GM19455 (cell line): ENCODE results near the gene SOCS3.
"Not testable (repeated sequence)": the region's sequence is repeated elsewhere in the genome, so short reads cannot be mapped to it uniquely, and the experiment has no call there.

Source experiments
- ATAC-seq: cut with Tn5 transposase; IDR thresholded peaks from one replicate; pipeline ENCODE4 v1.9.1; 2021; ENCODE audit not compliant: unreplicated experiment

Gene SOCS3

DNA sequence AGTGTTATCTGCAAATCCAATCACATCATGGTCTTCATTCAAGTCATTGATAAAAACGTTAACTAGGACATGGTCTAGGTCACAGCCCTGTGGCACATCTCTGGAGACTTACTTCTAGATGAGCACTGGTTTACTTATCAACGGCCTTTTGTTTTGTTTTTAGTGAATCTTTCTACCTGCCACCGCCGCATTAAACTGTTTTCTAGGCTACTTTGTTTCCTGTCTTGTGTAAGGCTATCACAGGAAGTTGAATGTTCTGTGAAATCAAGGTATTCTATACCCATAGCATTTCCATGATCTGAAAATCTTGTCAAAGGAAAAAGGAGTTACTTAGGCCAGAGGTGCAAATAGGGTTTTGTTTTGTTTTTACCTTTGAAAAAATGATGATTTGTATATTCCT is 26.9 kb downstream of the SOCS3 start:
- no peak for ATAC-seq

DNA sequence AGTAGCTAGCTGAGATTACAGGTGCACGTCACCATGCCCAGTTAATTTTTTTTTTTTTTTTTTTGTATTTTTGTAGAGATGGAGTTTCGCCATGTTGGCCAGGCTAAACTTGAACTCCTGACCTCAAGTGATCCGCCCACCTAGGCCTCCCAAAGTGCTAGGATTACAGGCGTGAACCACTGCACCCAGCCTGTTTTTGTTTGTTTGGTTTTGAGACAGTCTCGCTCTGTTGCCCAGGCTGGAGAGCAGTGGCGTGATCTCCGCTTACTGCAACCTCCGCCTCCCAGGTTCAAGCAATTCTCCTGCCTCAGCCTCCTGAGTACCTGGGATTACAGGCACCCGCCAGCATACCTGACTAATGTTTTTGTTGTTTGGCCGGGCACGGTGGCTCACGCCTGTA is 28.5 kb downstream of the SOCS3 start:
- ATAC-seq = not testable (repeated sequence)

DNA sequence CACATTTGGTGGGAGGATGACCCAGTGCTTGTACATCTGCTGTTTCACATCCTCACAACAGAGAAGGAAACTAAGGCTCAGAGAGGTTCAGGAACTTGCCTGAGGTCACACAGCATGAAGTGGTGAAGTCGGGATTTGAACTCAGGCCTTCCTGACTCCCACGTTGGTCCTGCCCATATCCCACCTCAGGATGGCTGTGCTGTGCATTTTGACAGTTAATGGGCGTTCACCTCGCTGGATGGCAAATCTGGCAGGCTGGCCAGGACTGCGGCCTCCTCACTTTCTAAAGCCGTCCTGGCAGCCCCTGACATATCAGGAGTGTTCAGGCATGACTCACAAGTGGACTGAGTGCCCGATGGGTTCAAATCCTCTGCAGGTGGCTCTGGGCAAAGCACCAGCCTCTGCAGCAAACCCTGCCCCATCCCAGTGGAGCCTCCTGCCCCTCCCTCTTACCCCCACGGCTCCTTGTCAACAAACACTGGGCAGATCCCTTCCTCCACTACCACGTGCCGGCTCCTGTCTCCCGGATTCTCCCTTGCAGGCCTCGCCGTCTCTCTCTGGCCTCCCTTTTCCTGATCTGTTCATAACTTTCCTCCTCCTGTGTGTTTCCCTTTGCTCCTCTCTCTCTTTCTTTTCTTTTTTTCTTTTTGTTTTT is 29.2 kb downstream of the SOCS3 start:
- no peak for ATAC-seq

DNA sequence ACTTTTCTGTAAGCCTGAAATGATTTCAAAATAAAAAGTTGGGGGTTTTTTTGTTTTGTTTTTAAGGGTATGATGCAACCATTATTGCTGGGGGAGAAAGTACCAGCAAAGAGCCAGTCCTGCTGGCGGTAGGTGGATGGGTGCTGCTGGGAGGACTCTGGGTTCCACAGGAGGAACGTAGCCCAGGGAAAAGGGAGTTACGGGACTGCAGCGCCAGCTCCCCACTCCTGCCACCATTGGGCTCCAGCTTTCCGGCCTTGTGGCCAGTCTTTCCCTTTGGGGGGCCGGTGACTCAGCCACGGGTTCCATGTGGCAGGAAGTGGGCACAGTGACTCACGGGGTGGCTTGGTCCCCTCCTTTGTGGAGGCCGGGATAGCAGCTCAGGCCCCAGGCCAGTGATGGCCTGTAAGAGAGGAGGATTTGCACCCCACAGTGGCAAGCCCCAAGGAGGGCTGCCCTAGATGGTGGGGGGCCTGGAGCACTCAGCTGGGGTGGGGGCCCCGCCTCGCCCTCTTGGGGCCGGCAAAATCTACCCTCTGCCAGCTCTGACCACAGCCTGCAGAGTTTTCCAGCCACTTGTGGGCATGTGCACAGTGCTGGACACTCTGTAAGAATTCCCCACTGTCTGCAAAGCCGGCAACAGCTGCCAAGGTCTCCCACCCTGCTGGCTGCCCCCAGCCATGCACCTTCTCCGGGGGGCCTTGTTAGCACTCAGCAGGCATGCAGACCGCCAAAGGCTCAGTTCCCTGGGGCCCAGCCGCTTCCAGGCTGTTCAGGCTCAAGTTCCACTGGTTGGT is 30.4 kb downstream of the SOCS3 start:
- no peak for ATAC-seq

DNA sequence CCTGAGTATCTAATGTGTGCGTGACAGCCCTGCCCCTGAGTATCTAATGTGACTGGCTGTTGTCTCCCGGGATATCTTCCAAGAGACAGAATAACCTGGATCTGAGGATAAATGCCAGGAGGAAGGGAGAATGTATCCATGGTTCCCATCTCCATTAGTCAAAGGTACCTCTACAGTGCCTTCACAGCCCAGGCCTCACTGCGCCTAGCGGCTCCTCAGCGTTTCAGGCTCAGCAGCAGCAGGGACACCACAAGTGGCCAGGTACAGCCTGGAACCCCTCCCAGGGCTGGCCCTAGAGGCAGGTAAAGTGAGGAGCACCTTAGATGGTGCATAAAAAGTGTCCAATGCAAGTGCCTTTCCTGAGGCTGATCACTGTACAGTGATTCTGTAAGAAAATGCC is 32.0 kb downstream of the SOCS3 start:
- no peak for ATAC-seq

DNA sequence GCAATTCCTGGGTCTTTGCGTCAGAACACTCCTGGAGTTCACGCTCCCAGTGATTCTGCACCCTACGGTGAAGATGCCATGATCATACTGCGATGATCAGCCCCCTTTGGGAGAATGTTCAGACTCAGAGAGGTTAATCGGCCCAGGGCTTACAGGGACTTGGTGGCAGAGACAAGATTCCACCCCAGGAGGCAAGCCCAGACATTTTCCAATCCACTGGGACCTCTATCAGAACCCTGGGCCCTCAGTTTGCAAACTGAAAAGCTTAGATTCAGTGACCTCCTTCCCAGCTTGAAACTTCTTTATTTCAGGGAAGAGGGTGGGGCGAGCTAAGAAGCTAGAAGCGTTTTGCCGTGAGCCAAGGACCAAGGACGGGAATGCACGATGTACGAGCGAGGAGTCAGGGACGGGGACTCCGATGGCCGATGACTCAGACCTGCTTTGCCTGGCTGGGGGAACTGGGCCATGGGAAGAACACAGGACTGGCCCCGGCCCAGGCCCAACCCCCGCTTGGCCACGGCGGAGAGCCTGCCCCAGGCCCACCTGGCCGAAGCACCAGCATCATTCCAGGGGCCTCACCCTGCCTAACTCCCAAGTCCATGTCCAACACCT is 34.7 kb downstream of the SOCS3 start:
- no peak for ATAC-seq

DNA sequence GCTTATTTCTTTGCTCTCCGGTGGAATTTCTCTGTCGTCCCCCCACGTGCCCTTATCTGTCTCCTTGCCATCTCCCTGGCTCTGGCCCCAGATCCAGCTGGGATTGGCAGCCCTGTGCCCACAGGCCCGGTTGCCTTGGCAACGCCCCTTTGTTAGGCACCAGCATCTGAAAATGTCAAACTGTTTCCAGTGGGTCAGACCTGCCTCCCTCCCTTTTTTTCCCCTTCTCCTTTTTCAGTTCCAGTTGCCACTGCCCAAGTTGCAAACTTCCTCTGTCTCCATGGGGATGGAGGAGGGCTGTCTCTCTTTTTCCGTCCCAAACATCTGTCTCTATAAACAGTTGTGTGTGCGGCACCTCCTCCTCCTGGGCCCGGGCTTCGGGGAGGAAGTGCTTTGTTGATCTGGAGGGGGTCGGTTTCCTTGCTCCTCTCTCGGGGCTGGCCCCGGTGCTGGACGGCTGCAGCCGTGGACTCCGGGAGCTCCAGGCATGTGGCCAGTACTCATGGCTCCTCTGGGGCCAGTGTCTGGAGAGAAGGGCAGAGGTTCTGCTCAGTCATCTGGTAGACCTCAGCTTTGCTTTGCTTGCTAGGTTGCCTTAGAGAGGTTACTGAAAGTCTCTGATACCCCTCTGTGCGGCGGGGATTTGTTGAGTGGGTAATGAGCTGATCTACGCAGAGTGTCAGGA is 35.3 kb downstream of the SOCS3 start:
- ATAC-seq = no peak

DNA sequence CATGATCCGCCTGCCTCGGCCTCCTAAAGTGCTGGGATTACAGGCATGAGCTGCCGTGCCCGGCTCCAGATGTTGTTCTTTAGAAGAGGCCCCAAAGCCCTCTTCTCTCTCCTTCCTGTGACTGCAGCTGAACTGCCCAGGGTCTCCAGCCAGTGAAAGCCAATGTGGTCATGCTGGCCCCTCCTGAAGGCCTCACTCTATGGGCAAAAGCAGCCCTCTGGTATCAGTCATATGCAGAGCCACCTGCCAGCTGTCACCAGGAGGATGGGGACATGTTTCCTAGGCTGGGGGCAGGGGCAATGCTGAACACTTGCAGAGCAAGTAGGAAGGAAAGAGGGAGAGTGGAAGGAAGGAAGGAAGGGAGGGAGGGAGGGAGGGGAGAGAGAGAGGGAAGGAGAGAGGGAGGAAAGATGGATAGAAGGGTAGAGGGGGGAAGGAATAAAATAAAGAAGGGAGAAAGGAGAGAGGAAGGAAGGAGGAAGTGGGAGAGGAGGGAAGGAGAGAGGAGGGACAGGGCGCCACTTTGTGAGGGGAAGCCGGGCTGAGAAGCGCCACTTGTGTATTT is 36.0 kb downstream of the SOCS3 start:
- no peak for ATAC-seq

DNA sequence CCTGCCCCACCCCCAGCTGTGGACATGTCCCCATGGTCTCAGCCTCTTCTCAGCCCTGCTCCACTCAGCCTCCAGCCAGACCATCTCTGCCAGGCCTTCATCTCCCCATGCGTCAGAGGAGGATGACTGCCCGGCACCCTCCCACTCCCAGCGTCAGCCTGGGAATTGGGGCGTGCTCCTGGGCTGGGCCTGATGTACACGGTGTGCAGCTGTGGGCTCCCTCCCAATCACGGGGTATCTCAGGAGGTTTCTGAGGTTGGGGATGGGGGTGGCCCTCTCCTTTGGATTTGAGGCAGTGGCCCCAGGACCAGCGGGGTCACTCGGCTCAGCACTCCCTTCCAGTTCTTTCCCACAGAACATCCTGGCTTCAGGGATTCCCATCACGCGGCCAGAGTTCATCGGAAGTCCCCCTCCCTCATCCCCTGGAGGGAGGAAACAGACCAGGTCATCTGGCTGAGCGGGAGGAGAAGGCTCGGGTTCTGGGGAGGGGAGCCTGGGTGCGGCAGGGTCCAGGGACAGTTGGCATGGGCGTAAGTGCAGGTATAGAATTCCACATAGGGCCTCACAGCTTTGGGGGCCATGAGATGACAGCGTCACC is 36.9 kb downstream of the SOCS3 start:
- no peak for ATAC-seq

DNA sequence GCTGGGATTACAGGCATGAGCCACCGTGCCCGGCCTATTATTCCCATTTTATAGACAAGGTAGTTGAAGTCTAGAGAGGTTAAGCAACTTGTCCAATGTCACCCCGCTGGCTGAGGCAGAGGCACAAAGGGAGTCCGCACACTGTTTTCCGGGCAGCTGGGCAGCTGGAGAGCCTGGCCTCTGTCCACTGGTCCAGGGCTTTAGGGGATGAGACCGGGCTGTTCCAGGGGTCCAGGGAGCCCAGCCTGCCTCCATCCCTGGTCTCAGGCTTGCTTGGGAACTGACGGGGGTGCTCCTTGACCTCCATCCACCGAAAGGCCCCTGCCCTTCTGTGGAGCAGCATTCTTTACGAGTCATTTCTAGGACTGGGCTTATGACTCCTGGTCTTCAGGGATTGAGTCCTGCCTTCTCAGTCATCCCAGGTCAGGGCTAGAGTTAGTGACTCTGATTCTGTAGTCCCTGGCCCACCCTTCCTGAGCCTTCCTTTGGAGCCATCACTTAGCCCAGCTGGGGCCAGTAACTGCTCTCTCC is 37.5 kb downstream of the SOCS3 start:
- no peak for ATAC-seq

DNA sequence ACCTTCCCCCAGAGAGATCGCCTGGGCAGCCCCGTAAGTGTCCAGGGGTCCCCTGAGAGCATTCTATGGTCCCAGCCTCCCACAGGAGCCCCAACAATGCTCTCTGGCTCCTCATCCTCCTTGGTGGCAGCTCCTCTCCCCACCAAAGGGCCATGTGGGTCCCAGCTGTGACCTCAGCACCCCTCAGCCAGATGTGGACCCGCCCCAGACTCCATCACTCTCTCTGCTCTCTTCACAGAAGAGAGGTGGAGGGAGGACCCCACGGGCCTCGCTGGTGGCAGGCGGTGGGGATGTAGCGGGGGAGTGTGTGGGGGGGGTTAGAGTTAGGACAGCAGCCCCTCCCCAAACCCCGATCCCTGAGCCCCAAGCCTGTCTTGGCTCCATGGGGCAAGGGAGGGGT is 41.0 kb downstream of the SOCS3 start:
- ATAC-seq = no peak

DNA sequence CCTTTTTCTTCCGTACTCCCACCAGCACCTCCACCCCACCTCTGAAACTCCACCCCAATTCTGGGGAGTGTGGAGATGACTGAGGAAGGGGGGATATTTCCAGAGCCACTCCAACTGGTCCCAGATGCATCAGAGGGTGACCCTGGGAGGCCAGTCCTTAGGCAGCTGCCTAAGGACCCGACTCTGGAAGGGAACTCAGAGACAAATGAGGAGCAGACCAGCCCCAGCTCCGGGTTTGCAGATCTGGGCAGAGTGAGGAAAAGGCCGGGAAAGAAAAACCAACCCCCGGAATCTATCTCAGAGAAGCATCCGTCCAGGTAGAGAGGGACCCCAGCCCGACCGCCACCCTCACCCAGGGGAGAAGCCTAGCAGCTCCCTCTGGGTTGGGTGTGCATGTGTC is 41.5 kb downstream of the SOCS3 start:
- ATAC-seq = no peak

DNA sequence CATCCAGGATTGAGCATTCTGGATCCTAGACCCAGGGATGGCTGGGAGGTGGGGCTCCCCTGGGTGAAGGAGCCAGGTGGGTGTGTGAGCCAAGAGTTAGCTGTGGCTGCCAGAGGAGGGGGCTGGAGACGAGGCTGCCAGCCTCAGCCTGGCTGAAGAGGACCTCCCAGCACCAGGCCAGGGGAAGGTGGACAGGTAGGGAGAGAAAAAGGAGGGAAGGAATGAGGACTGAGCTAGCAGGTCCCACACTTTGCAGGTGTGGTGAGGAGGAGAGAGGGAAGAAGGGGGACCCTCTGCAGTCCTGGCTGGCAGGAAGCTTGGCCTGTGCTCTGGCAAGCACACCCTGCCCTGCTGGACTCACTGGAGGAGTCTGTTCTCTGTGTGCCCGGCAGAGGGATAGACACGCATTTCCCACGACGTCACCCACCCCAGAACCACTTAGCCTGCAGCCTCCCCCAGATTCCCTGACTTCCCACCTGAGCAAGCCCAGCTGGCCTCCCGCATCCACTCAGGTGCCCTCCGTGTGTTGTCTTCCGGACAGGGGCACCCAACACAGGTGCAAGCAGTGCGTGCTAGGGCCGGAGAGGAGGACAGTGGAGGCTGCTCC is 42.0 kb downstream of the SOCS3 start:
- ATAC-seq = no peak

DNA sequence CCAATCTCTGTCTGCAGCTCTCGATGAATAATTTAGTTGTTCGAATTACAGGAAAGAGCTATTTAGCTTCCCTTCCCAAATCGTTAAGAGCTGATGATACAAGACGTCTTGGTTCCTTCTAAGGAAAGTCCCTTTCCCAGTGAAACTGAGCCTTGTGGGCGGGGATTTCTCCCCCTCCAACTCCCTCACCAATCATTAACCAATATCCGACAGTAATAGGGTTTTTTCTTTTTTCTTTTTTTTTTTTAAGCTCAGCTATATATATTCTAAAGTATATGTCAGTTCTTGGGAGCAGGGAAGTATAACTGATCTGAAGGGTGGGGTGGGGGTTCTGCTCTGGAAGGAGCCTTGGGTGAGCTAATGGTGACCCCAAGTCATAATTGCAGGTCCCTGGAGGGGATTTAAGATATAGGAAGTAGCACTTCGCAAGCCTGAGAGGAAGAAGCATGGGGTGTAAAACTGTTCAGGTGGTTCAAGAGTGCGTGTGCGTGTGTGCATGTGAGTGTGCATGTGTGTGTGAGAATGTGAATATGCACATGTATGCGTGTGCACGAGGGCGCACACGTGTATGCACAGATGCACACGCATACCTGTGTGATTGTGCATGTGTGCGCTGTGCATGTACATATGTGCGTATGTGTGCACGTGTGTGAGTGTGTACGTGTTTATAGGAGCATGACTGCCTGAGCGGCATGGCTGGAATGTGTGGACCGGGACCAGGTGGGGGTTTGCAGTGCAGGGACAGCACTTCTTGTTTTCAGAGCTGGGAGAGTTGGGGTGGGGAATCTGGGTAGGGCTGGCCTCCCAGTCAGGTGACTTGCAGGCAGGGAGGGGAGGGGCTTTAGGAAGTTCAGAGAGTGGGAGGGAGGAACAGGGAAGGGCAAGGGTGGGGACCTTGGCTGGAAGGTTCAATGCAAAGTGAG is 42.7 kb downstream of the SOCS3 start:
- ATAC-seq = no peak

DNA sequence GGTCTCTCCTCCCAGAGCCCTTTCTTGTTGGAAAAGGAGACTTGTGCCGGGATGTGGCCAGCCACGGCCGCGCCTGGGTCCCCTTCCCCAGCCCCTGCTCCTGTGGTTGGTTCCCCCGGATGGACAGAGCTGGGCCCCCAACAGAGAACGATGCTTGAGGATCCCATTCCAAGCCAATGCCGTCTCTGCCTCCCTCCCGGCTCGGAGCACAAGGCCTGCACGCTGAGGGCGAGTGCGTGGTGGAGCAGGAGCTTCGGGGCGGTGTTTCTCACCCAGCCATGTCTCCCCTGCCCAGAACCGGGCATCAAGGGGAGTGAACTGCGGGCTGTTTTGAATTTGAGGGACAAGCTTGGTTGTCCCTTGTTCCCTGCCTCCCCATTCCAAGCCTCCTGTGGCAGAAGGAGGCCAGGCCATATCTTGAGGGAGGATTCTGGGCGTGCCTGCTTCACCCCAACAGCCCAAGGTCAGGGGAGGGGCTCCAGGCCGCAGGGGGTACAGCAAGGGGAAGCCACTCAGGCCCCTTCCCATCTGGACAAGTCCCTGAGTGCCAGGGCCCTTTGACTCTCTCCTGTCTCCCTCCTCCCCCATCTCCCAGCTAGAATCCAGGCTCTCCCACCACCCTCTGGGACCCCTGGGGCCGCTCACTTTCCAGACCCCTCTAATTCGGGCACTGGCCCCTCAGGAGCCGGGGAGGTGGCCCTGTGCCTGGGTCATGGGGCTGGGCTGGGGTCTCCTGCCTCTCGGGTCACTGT is 43.6 kb downstream of the SOCS3 start:
- no peak for ATAC-seq

DNA sequence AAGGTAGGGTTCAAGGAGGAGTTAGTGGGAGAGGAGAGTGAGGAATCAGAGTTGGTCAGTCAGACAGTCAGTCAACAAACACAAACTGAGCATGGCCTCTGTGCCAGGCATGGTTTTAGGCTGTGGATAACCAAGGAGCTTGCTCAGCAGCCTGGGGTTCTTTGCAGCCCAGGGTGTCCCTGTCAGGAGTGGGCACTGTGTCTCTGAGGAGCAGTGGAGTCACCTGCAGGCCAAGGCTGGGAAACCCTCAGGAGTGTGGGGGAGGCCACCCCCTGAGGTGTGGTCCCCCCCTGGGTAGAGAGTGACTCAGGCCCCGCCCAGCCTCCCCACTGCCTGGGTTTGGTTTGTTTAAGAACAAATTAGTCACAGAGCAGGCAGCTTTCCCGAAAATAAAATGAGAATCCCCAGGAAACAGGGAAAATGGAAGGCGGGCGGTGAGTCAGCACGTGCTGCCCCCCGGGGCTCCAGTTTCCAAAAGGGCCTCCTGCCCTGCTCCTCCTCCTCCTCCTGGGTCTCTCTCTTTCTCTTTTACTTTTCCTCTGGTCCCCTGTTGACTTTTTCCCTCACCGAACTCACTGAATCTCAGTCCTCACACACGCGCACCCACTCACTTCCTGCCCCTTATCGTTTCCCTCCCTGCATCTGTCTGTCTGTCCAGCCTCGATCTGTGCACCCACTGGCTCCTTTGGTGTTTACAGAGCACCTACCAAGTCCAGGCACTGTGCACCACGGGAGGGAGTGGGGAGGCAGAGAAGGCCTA is 44.3 kb downstream of the SOCS3 start:
- no peak for ATAC-seq

DNA sequence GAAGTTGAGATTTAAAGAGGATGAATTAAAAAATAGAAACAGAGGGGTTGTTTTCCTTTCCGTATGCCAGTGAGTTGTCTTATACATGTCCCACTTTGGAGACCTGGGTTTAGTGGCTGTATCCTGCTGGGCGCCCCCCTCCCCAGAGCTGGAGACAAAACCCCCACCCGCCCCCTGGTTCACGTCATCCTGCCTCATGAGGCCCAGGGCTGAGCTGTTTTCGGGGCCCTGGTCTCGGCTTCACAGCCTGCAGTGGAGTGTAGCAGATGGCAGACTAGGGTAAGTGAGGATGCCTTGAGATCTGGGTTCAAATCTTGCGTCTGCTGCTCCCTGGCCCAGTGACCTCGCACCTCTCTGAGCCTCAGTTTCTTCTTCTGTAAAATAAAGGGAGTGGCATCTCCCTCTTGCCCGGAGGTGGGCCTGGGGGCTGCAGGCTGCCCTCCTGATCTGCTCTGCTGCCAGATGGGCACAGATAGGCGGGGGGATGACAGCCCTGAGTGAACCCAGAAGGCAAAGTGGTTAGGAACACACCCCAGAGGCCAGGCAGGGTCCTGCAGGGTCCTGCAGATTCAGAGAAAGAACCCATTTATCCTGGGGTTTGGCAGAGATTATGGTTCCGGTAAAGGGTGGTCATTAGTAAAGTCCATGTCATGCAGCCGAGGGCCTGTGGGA is 45.1 kb downstream of the SOCS3 start:
- no peak for ATAC-seq
